ENCODE results near the gene PSMG4. TPM values are rescaled to one million over a fixed set of nuclear protein-coding genes. Genes with fewer than 3 reads are reported as not detected.
A peak's percentile ranks its signal among the peaks of the same experiment; 100 is the strongest.

The PSMG4 gene
- total RNA-seq, 2 experiments from 2014 or later, result 12.3 to 12.8 TPM

DNA sequence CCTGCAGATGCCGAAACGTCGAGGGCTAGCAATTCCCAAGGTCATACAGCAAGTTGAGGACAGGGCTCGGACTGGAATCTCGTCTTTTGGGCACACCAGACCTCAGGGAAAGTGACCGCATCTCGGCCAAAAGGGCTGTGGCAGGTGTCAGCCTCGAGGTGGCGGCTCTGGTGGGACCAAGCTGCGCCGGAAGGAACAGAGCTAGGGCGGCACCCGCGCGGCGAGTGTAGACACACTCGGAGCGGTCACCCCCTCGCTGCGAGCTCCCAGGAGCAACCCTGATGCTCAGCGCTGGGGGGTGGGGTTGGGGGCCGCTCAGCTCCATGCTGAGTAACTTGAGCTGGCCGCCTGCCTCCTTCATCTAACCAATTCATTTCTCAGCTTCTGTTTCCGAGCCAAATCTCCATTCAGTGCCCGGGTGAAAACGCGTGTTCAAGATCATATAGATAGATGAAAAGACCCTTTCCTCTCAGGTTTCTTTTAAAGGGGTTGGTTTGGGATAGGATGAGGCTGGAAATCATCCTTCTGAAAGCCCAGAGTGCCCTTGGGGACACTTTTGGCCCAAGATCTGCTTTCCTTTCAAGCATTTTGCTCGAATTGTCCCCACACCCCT is 29.1 kb upstream of the PSMG4 start:
- peak in 7 of 14 experiments; percentile 19 to 54 (median 46) for DNase-seq
- Histone ChIP-seq H3K9me3 (ENCODE audit: control insufficient read depth in 1 of 2, insufficient read depth in 1 of 2, low read length in 2 of 2) (peaks cover 0 to 43% of the 10 kb centered on the region in 2 experiments), H3K4me3 (ENCODE audit: low read length) (peak overlapping the region; percentile 45), H3K27me3 (ENCODE audit: control insufficient read depth in 1 of 2, insufficient read depth in 2 of 2, low read length in 2 of 2) (peaks cover 78 to 80% of the 10 kb centered on the region in 2 experiments), H3K27ac (ENCODE audit: low read depth in 1 of 2, low read length in 2 of 2) (no peak overlapping the region), H3K4me1 (ENCODE audit: insufficient read depth, low read length) (peaks cover 55% of the 10 kb centered on the region), H3K36me3 (ENCODE audit: insufficient read depth, low read length) (no peaks in the 10 kb centered on the region)
- intact Hi-C loops (cut with DNase I, micrococcal nuclease), result loop anchor here in 1 of 2 experiments (2.0 to 5.0 kb wide), 2 partner anchors 21 to 67 kb away; no protein-coding TSS in a partner anchor
- POLR2A ChIA-PET, result interaction anchor here (1.0 kb wide), 1 partner anchor 22 kb away, joined by 5 read pairs; no protein-coding TSS in a partner anchor
- Mint-ChIP-seq H3K27me3 (peaks cover 88% of the 10 kb centered on the region), H3K4me3 (peak overlapping the region; percentile 38), H3K36me3 (ENCODE audit: low read depth) (no peaks in the 10 kb centered on the region), H3K27ac (no peak overlapping the region), H3K4me1 (ENCODE audit: low read depth) (peaks cover 57% of the 10 kb centered on the region), H3K9me3 (no peaks in the 10 kb centered on the region)
- CTCF ChIA-PET, result interaction anchor here (0.8 to 2.2 kb wide), 3 partner anchors 17 to 72 kb away, joined by 3 to 7 read pairs (median 4); partner anchors contain the start of gene TUBB2A
- ATAC-seq (ENCODE audit: poor library complexity), result peak; percentile 43
- no peak for TF ChIP-seq CTCF (IDR thresholded peaks at IDR 0.05)

GRCh38 chr6:3230256-3230882 is 28.4 kb upstream of the PSMG4 start:
- no peak for TF ChIP-seq CTCF (IDR thresholded peaks at IDR 0.05)
- Mint-ChIP-seq H3K4me3 (peak overlapping the region; percentile 38), H3K27ac (no peak overlapping the region), H3K36me3 (ENCODE audit: low read depth) (no peaks in the 10 kb centered on the region), H3K4me1 (ENCODE audit: low read depth) (peaks cover 57% of the 10 kb centered on the region), H3K9me3 (no peaks in the 10 kb centered on the region), H3K27me3 (peaks cover 91% of the 10 kb centered on the region)
- Histone ChIP-seq H3K4me1 (ENCODE audit: insufficient read depth, low read length) (peaks cover 55% of the 10 kb centered on the region), H3K36me3 (ENCODE audit: insufficient read depth, low read length) (no peaks in the 10 kb centered on the region), H3K9me3 (ENCODE audit: control insufficient read depth in 1 of 2, insufficient read depth in 1 of 2, low read length in 2 of 2) (peaks cover 0 to 43% of the 10 kb centered on the region in 2 experiments), H3K27me3 (ENCODE audit: control insufficient read depth in 1 of 2, insufficient read depth in 2 of 2, low read length in 2 of 2) (peaks cover 82 to 84% of the 10 kb centered on the region in 2 experiments), H3K4me3 (ENCODE audit: low read length) (no peak overlapping the region), H3K27ac (ENCODE audit: low read depth in 1 of 2, low read length in 2 of 2) (no peak overlapping the region)
- POLR2A ChIA-PET, result interaction anchor here (1.0 kb wide), 1 partner anchor 21 kb away, joined by 5 read pairs; no protein-coding TSS in a partner anchor
- no peak for DNase-seq
- intact Hi-C loops (cut with DNase I, micrococcal nuclease), result loop anchor here in 1 of 2 experiments (2.0 kb wide), 1 partner anchor 20 kb away; no protein-coding TSS in a partner anchor
- ATAC-seq (ENCODE audit: poor library complexity), result no peak
- CTCF ChIA-PET, result interaction anchor here (0.6 to 2.2 kb wide), 3 partner anchors 21 to 875 kb away, joined by 3 to 7 read pairs (median 4); partner anchors contain the start of gene TUBB2A

GRCh38 chr6:3230900-3231246 is 27.9 kb upstream of the PSMG4 start:
- intact Hi-C loops (cut with DNase I, micrococcal nuclease), result loop anchor here in 1 of 2 experiments (2.0 kb wide), 1 partner anchor 20 kb away; no protein-coding TSS in a partner anchor
- Histone ChIP-seq H3K36me3 (ENCODE audit: insufficient read depth, low read length) (no peaks in the 10 kb centered on the region), H3K27me3 (ENCODE audit: control insufficient read depth in 1 of 2, insufficient read depth in 2 of 2, low read length in 2 of 2) (peaks cover 82 to 84% of the 10 kb centered on the region in 2 experiments), H3K27ac (ENCODE audit: low read depth in 1 of 2, low read length in 2 of 2) (no peak overlapping the region), H3K9me3 (ENCODE audit: control insufficient read depth in 1 of 2, insufficient read depth in 1 of 2, low read length in 2 of 2) (peaks cover 0 to 43% of the 10 kb centered on the region in 2 experiments), H3K4me3 (ENCODE audit: low read length) (no peak overlapping the region), H3K4me1 (ENCODE audit: insufficient read depth, low read length) (peaks cover 55% of the 10 kb centered on the region)
- ChIA-PET POLR2A (interaction anchor here (1.1 kb wide), 1 partner anchor 10 kb away, joined by 3 read pairs; no protein-coding TSS in a partner anchor), CTCF (interaction anchor here (0.9 to 2.2 kb wide), 3 partner anchors 21 to 74 kb away, joined by 3 to 7 read pairs (median 4); partner anchors contain the start of gene TUBB2A)
- ATAC-seq (ENCODE audit: poor library complexity) (no peak), DNase-seq (peak in 1 of 14 experiments; percentile 20)
- Mint-ChIP-seq H3K4me1 (ENCODE audit: low read depth) (peaks cover 57% of the 10 kb centered on the region), H3K36me3 (ENCODE audit: low read depth) (no peaks in the 10 kb centered on the region), H3K27ac (no peak overlapping the region), H3K27me3 (peaks cover 92% of the 10 kb centered on the region), H3K9me3 (no peaks in the 10 kb centered on the region), H3K4me3 (peak overlapping the region; percentile 38)
- no peak for TF ChIP-seq CTCF (IDR thresholded peaks at IDR 0.05)
